ENCODE results near the gene STXBP5. TPM values are rescaled to one million over a fixed set of nuclear protein-coding genes. Genes with fewer than 3 reads are reported as not detected.

Gene STXBP5
- total and polyA plus RNA-seq, 9 donors, result 3.3 to 15.4 (median 10.4) TPM

DNA sequence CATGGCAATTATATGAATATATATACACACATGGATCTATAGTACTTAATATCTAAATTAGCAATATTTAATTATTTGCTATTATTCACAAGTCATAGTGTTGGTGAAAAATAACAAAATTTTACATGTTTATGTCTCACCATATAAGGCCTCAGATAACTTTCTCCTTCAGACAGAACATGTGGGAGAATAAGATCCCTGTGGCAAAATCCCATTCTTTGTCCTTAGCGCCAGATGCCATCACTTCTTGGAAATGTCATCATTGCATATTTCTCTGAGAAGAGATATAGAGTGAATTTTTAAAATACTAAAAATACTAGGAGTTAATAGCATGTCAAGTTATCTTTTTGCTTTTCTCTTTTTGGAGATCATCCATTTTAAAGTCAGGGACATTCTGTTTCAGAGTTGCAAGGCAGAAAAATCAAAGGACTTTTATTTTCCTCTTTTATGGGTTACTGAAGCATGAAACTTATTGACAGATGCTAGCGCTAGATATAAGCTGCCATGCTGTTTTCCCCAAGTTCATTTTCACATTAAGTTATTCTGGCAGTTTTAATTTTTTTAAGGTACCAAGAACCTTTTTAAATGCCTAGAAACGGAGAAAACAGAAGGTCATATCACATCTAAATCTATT lies 30.4 kb upstream of the STXBP5 start:
- Histone ChIP-seq H3K27ac (no peak overlapping the region), H3K4me1 (ENCODE audit: insufficient read depth) (no peaks in the 10 kb centered on the region), H3K36me3 (no peaks in the 10 kb centered on the region), H3K9me3 (no peaks in the 10 kb centered on the region), H3K27me3 (no peaks in the 10 kb centered on the region), H3K4me3 (no peak overlapping the region)
- intact Hi-C loops (cut with DNase I), result no loop called here
- no peak for TF ChIP-seq EP300 (IDR thresholded peaks at IDR 0.05)
- TF ChIP-seq POLR2A (IDR thresholded peaks at IDR 0.05), result no peak
- TF ChIP-seq CTCF (IDR thresholded peaks at IDR 0.05), result no peak
- 69 to 84% (median 77%) methylated on average over 3 of the region's 3 CpGs for WGBS, 3 donors
- DNase-seq, result no peak

GRCh38 chr6:147176795-147177194 lies 27.4 kb upstream of the STXBP5 start:
- H3K4me1 ChIP-seq (ENCODE audit: insufficient read depth), result no peaks in the 10 kb centered on the region
- intact Hi-C loops (cut with DNase I), result no loop called here
- H3K4me3 ChIP-seq, result no peak overlapping the region
- no peak for DNase-seq
- no peaks in the 10 kb centered on the region for H3K27me3 ChIP-seq
- H3K27ac ChIP-seq, result no peak overlapping the region
- TF ChIP-seq EP300 (IDR thresholded peaks at IDR 0.05), result no peak
- no peak for TF ChIP-seq CTCF (IDR thresholded peaks at IDR 0.05)
- no peak for TF ChIP-seq POLR2A (IDR thresholded peaks at IDR 0.05)
- H3K9me3 ChIP-seq, result no peaks in the 10 kb centered on the region
- 13 to 43% (median 30%) methylated on average over 1 of the region's 1 CpG for WGBS, 3 donors
- H3K36me3 ChIP-seq, result no peaks in the 10 kb centered on the region

GRCh38 chr6:147177286-147177685 lies 26.9 kb upstream of the STXBP5 start:
- Histone ChIP-seq H3K27ac (no peak overlapping the region), H3K27me3 (no peaks in the 10 kb centered on the region), H3K4me3 (no peak overlapping the region), H3K4me1 (ENCODE audit: insufficient read depth) (no peaks in the 10 kb centered on the region), H3K36me3 (no peaks in the 10 kb centered on the region), H3K9me3 (no peaks in the 10 kb centered on the region)
- WGBS, 3 donors, result 85 to 90% (median 86%) methylated on average over 3 of the region's 3 CpGs
- no peak for DNase-seq
- intact Hi-C loops (cut with DNase I), result no loop called here
- no peak for TF ChIP-seq EP300 (IDR thresholded peaks at IDR 0.05)
- no peak for TF ChIP-seq CTCF (IDR thresholded peaks at IDR 0.05)
- TF ChIP-seq POLR2A (IDR thresholded peaks at IDR 0.05), result no peak

DNA sequence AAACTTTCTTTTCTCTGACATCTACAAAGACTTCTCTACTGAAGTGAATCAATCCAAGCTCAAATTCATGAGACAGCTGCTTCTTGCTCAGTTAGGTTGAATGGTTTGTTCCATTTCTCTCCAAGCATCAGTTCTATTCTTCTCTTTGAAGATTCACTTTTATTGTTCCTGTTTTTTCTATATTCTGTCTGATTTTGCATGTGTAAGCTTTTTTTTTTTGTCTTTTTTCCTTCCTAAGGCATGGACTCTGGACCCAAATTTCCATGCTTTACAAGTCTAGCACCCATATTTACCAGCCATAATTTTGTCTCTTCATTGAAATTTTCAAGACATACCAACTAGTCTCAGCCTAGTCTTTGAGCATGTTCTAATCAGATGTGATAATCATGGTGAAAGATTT lies 25.9 kb upstream of the STXBP5 start:
- intact Hi-C loops (cut with DNase I), result no loop called here
- no peak for TF ChIP-seq POLR2A (IDR thresholded peaks at IDR 0.05)
- no peak for TF ChIP-seq CTCF (IDR thresholded peaks at IDR 0.05)
- no peak for TF ChIP-seq EP300 (IDR thresholded peaks at IDR 0.05)
- Histone ChIP-seq H3K9me3 (no peaks in the 10 kb centered on the region), H3K36me3 (no peaks in the 10 kb centered on the region), H3K4me3 (no peak overlapping the region), H3K27me3 (no peaks in the 10 kb centered on the region), H3K4me1 (ENCODE audit: insufficient read depth) (no peaks in the 10 kb centered on the region), H3K27ac (no peak overlapping the region)
- no peak for DNase-seq

Data from ovary (tissue), 9 donors.